SK-N-SH treated with all-trans-retinoic acid at 6 μM for 48 hours (cell line): ENCODE data around the gene QPRT.

Experiments
- ATAC-seq: fragments of 200-7000 bp; cut with Tn5 transposase; 3 replicates; pipeline ENCODE4 v1.9.1; 2020; ENCODE audit warnings: mild to moderate bottlenecking, moderate library complexity
- ARNTL ChIP-seq: fragments of 450-650 bp; formaldehyde crosslinking; IDR thresholded peaks from 2 replicates; pipeline ENCODE4 v1.5.0; 2020; ENCODE audit warnings: low read depth, mild to moderate bottlenecking, moderate library complexity, borderline replicate concordance
- BACH2 ChIP-seq: fragments of 250-450 bp; sonication (Bioruptor Pico); IDR thresholded peaks from 2 replicates; pipeline ENCODE4 v1.9.0; 2021; ENCODE audit warnings: mild to moderate bottlenecking, borderline replicate concordance
- CREB5 ChIP-seq: fragments of 250-450 bp; sonication (Bioruptor Pico); IDR thresholded peaks from 2 replicates; pipeline ENCODE4 v1.5.1; 2020; ENCODE audit warnings: low read depth, mild to moderate bottlenecking, moderate library complexity
- CSDC2 ChIP-seq: fragments of 250-450 bp; sonication (Bioruptor Pico); IDR thresholded peaks from 2 replicates; pipeline ENCODE4 v1.5.0; 2020; ENCODE audit warnings: mild to moderate bottlenecking, moderate library complexity
- CSRNP3 ChIP-seq: fragments of 250-450 bp; sonication (Bioruptor Pico); IDR thresholded peaks from 2 replicates; pipeline ENCODE4 v1.5.1; 2021; ENCODE audit warnings: mild to moderate bottlenecking, moderate library complexity
- GLIS3 ChIP-seq: fragments of 250-450 bp; sonication (Bioruptor Pico); IDR thresholded peaks from 2 replicates; pipeline ENCODE4 v1.5.0; 2020; ENCODE audit warnings: mild to moderate bottlenecking, moderate library complexity
- ISL1 ChIP-seq: fragments of 250-450 bp; sonication (Bioruptor Pico); IDR thresholded peaks from 2 replicates; pipeline ENCODE4 v2.1.2; 2022; ENCODE audit warnings: mild to moderate bottlenecking, moderate library complexity
- PATZ1 ChIP-seq: fragments of 250-450 bp; sonication (Bioruptor Pico); IDR thresholded peaks from 2 replicates; pipeline ENCODE4 v1.8.0; 2020; ENCODE audit warnings: mild to moderate bottlenecking, moderate library complexity, borderline replicate concordance
- POU6F1 ChIP-seq: fragments of 250-450 bp; sonication (Bioruptor Pico); IDR thresholded peaks from 2 replicates; pipeline ENCODE4 v1.8.0; 2021; ENCODE audit warnings: low read depth, mild to moderate bottlenecking, moderate library complexity, borderline replicate concordance
- PPARA ChIP-seq: fragments of 250-450 bp; sonication (Bioruptor Pico); IDR thresholded peaks from 2 replicates; pipeline ENCODE4 v1.5.0; 2020; ENCODE audit warnings: mild to moderate bottlenecking, borderline replicate concordance
- RARB ChIP-seq: fragments of 250-450 bp; sonication (Bioruptor Pico); IDR thresholded peaks from 2 replicates; pipeline ENCODE4 v1.8.0; 2021; ENCODE audit warnings: mild to moderate bottlenecking, moderate library complexity
- SNAI2 ChIP-seq: fragments of 250-450 bp; sonication (Bioruptor Pico); IDR thresholded peaks from 2 replicates; pipeline ENCODE4 v1.5.0; 2020; ENCODE audit warnings: mild to moderate bottlenecking, moderate library complexity
- TCF4 ChIP-seq: fragments of 250-450 bp; sonication (Bioruptor Pico); IDR thresholded peaks from 2 replicates; pipeline ENCODE4 v1.8.0; 2021; ENCODE audit warnings: mild to moderate bottlenecking, moderate library complexity, borderline replicate concordance
- TOX ChIP-seq: fragments of 250-450 bp; sonication (Bioruptor Pico); IDR thresholded peaks from 2 replicates; pipeline ENCODE4 v1.8.0; 2021; ENCODE audit warnings: mild to moderate bottlenecking, moderate library complexity, borderline replicate concordance
- TSHZ2 ChIP-seq: fragments of 250-450 bp; sonication (Bioruptor Pico); IDR thresholded peaks from 2 replicates; pipeline ENCODE4 v1.5.0; 2020; ENCODE audit warnings: mild to moderate bottlenecking, moderate library complexity
- ZC3H10 ChIP-seq: fragments of 250-450 bp; sonication (Bioruptor Pico); IDR thresholded peaks from 2 replicates; pipeline ENCODE4 v1.5.1; 2021; ENCODE audit warnings: mild to moderate bottlenecking, moderate library complexity
- ZFP3 ChIP-seq: fragments of 250-450 bp; sonication (Bioruptor Pico); IDR thresholded peaks from 2 replicates; pipeline ENCODE4 v1.5.0; 2020; ENCODE audit warnings: mild to moderate bottlenecking, moderate library complexity
- ZNF565 ChIP-seq: fragments of 450-650 bp; formaldehyde crosslinking; conservative IDR thresholded peaks from 2 replicates; pipeline ENCODE4 v1.5.0; 2020; ENCODE audit warnings: low read depth, mild to moderate bottlenecking, moderate library complexity
- ZNF70 ChIP-seq: fragments of 450-650 bp; formaldehyde crosslinking; IDR thresholded peaks from 2 replicates; pipeline ENCODE4 v1.5.0; 2020; ENCODE audit warnings: mild to moderate bottlenecking, moderate library complexity
- ZNF8 ChIP-seq: fragments of 450-650 bp; formaldehyde crosslinking; IDR thresholded peaks from 2 replicates; pipeline ENCODE4 v1.5.0; 2020; ENCODE audit warnings: mild to moderate bottlenecking, moderate library complexity

The QPRT gene

GRCh38 chr16:29714972-29715371 is 36.0 kb downstream of the QPRT start (continued):
- TF ChIP-seq CREB5 (CRISPR knock-in tag), result no peak

GRCh38 chr16:29717113-29717512 is 38.1 kb downstream of the QPRT start:
- TF ChIP-seq POU6F1 (no peak), BACH2 (CRISPR knock-in tag) (no peak), ISL1 (CRISPR knock-in tag) (no peak), GLIS3 (CRISPR knock-in tag) (no peak), TSHZ2 (CRISPR knock-in tag) (no peak), CREB5 (CRISPR knock-in tag) (no peak), TCF4 (CRISPR knock-in tag) (no peak), ZNF70 (CRISPR knock-in tag) (no peak), PATZ1 (CRISPR knock-in tag) (no peak), CSDC2 (CRISPR knock-in tag) (no peak), RARB (no peak), ZNF565 (CRISPR knock-in tag) (no peak), TOX (CRISPR knock-in tag) (no peak), SNAI2 (CRISPR knock-in tag) (no peak), ZC3H10 (CRISPR knock-in tag) (no peak), ZNF8 (CRISPR knock-in tag) (no peak), ARNTL (CRISPR knock-in tag) (no peak), PPARA (no peak), ZFP3 (no peak), CSRNP3 (CRISPR knock-in tag) (no peak)
- ATAC-seq, result no peak

- TF ChIP-seq ZNF565 (CRISPR knock-in tag) (no peak), GLIS3 (CRISPR knock-in tag) (no peak), ARNTL (CRISPR knock-in tag) (no peak)
Measured at GRCh38 chr16:29719063-29719462, 40.1 kb downstream of the QPRT start.

More at GRCh38 chr16:29719063-29719462, 40.1 kb downstream of the QPRT start:
- ATAC-seq, result no peak
